Transverse colon (tissue), 4 donors: Measurements from ENCODE around the gene NAGS. TPM values are rescaled to one million over a fixed set of nuclear protein-coding genes. Genes with fewer than 3 reads are reported as not detected.

Experiments used
- DNase-seq: peaks from one replicate; pipeline ENCODE4 v3.0.0-alpha.2; 2019
- H3K27ac ChIP-seq, 4 donors: fragments of 200-600 bp; sonication (generic); 2 replicates each; pipeline ENCODE4 v1.5.1; 2016 to 2018; ENCODE audit warnings: inconsistent platforms in 4 of 4
- H3K27me3 ChIP-seq: fragments of 200-600 bp; sonication (generic); 2 replicates; pipeline ENCODE4 v1.5.1; 2017; ENCODE audit warnings: inconsistent platforms
- H3K36me3 ChIP-seq, 4 donors: fragments of 200-600 bp; sonication (generic); 2 replicates each; pipeline ENCODE4 v1.5.1; 2017 to 2019; ENCODE audit warnings: inconsistent platforms in 4 of 4
- H3K4me1 ChIP-seq, 4 donors: fragments of 200-600 bp; sonication (generic); 2 replicates each; pipeline ENCODE4 v1.5.1; 2017 to 2020; ENCODE audit warnings: inconsistent platforms in 4 of 4
- H3K4me3 ChIP-seq, 4 donors: fragments of 200-600 bp; sonication (generic); 1 replicate in 1 of 4; 2 replicates in 3 of 4; pipeline versions ENCODE4 v1.5.1 to v1.6.1; 2017 to 2019; ENCODE audit warnings: inconsistent platforms in 4 of 4
- H3K9me3 ChIP-seq, 2 donors: fragments of 200-600 bp; sonication (generic); 2 replicates each; pipeline ENCODE4 v1.5.1; 2017 to 2019; ENCODE audit warnings: inconsistent platforms in 2 of 2
- EP300 ChIP-seq: sonication (generic); formaldehyde crosslinking; IDR thresholded peaks from one replicate; pipeline ENCODE4 v1.6.1; 2017; ENCODE audit warnings: antibody characterized with exemption, low read depth
- POLR2A ChIP-seq: fragments of 450-650 bp; IDR thresholded peaks from one replicate; pipeline ENCODE4 v1.6.1; 2016; ENCODE audit warnings: antibody characterized with exemption, mild to moderate bottlenecking, moderate library complexity
- POLR2AphosphoS5 ChIP-seq, 3 donors: sonication (generic); formaldehyde crosslinking; IDR thresholded peaks; one replicate each; pipeline ENCODE4 v1.6.1; 2016; ENCODE audit warnings: antibody characterized with exemption in 3 of 3
- WGBS, 2 donors: methylation state at CpG; one replicate each; pipeline ENCODE4 v1.1.5; 2018; ENCODE audit warnings: low coverage in 1 of 2; 5-methylcytosine and 5-hydroxymethylcytosine counted together
- in situ Hi-C, 4 donors: fragments of 200-750 bp; cut with MboI; loops; one replicate each; pipeline versions ENCODE4 v1.15.0 to v1.15.1; 2017; ENCODE audit warnings: low sequenced_read_pairs in 3 of 4, low pct_ligation_motif_present in 1 of 4, low pct_unique_long_range_greater_than_20kb in 1 of 4
- intact Hi-C: fragments of 100-400 bp; cut with DNase I; formaldehyde crosslinking; loops from one replicate; pipeline ENCODE4 v1.15.1; 2023; ENCODE audit warnings: low total_unique reads
- total RNA-seq, 4 donors: library from RNA; depleted of rRNA; stranded (reverse); fragments of >200 nt; gene quantifications; one replicate each; pipeline ENCODE4 v1.1.0, GENCODE V29; 2016
- TF ChIP-seq, protein P1 (sequence below), 5 experiments: fragments of 200-600 bp in 3 of 5; fragments of 450-650 bp in 2 of 5; sonication (generic) in 3 of 5; IDR thresholded peaks; 1 replicate in 2 of 5; 2 replicates in 3 of 5; pipeline ENCODE4 v1.5.1; 2016 to 2017; ENCODE audit warnings: antibody characterized with exemption in 5 of 5, inconsistent platforms in 3 of 5, mild to moderate bottlenecking in 2 of 5, moderate library complexity in 1 of 5

NAGS gene
- total RNA-seq, 4 donors from 2014 or later: 3.0 to 46.3 (median 17.7) TPM

DNA sequence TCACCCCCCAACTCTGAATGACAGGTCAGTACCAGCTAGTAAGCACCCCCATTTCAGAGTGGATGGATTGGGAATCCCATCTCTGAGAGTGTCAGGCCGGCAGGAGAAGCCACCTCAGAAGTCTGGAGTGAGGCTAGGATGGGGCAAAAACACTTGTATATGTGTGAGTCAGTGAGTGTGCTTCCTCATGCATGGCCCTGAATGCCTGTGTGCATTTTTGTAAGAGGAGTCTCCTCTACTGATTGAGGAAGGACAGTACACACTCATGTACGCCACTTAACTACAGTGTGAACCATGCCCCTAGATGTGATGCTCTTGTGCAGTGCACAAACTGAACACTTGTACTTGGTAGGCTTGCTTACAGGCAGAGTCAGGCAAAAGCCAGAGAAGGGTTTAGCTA, 22.3 kb upstream of the NAGS start:
- no peak for DNase-seq
- Histone ChIP-seq H3K27ac (no peak overlapping the region), H3K36me3 (no peaks in the 10 kb centered on the region), H3K4me3 (no peak overlapping the region), H3K27me3 (peaks cover 95% of the 10 kb centered on the region), H3K9me3 (no peaks in the 10 kb centered on the region), H3K4me1 (peaks cover 9 to 12% (median 11%) of the 10 kb centered on the region in 4 donors)
- in situ Hi-C loops: loop anchor here in 1 of 4 donors (25.0 kb wide), 1 partner anchor 95 kb away; no protein-coding TSS in a partner anchor
- no peak for TF ChIP-seq POLR2A
- TF ChIP-seq, protein P1, sequence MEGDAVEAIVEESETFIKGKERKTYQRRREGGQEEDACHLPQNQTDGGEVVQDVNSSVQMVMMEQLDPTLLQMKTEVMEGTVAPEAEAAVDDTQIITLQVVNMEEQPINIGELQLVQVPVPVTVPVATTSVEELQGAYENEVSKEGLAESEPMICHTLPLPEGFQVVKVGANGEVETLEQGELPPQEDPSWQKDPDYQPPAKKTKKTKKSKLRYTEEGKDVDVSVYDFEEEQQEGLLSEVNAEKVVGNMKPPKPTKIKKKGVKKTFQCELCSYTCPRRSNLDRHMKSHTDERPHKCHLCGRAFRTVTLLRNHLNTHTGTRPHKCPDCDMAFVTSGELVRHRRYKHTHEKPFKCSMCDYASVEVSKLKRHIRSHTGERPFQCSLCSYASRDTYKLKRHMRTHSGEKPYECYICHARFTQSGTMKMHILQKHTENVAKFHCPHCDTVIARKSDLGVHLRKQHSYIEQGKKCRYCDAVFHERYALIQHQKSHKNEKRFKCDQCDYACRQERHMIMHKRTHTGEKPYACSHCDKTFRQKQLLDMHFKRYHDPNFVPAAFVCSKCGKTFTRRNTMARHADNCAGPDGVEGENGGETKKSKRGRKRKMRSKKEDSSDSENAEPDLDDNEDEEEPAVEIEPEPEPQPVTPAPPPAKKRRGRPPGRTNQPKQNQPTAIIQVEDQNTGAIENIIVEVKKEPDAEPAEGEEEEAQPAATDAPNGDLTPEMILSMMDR (IDR thresholded peaks at IDR 0.05): no peak
- no peak for TF ChIP-seq POLR2AphosphoS5 (IDR thresholded peaks at IDR 0.05)
- TF ChIP-seq EP300: no peak
- intact Hi-C loops: no loop called here
- 70% methylated on average over 2 of the region's 2 CpGs; no CpG with 5 or more reads in 1 of the 2 donors for WGBS, 2 donors

DNA sequence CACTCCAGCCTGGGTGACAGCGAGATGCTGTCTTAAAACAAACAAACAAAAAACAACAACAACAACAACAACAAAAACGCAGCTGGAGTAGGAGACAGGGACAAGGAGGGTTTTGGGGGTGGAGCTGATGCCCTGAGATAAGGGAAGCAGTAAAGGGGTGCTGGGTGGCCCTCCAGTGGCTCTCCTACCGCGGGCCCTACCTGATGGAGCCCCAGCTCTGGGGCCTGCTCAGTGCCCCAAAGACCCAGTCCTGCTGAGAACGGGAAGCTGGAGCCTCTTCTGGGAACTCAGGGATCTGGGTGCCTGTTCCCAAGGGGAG, 21.3 kb upstream of the NAGS start:
- peaks cover 9 to 12% (median 11%) of the 10 kb centered on the region in 4 donors for H3K4me1 ChIP-seq
- peak overlapping the region in 1 of 4 donors; percentile 46 for H3K4me3 ChIP-seq
- H3K36me3 ChIP-seq: no peaks in the 10 kb centered on the region
- TF ChIP-seq POLR2AphosphoS5 (IDR thresholded peaks at IDR 0.05) (no peak), POLR2A (no peak), EP300 (no peak)
- TF ChIP-seq, protein P1 (IDR thresholded peaks at IDR 0.05): no peak
- peaks cover 95% of the 10 kb centered on the region for H3K27me3 ChIP-seq
- no peaks in the 10 kb centered on the region for H3K9me3 ChIP-seq
- no peak for DNase-seq
- intact Hi-C loops (no loop called here), in situ Hi-C loops (loop anchor here in 1 of 4 donors (25.0 kb wide), 1 partner anchor 96 kb away; no protein-coding TSS in a partner anchor)
- H3K27ac ChIP-seq: no peak overlapping the region
- 15 to 40% methylated on average over 1 to 5 of the region's 5 CpGs for WGBS, 2 donors

DNA sequence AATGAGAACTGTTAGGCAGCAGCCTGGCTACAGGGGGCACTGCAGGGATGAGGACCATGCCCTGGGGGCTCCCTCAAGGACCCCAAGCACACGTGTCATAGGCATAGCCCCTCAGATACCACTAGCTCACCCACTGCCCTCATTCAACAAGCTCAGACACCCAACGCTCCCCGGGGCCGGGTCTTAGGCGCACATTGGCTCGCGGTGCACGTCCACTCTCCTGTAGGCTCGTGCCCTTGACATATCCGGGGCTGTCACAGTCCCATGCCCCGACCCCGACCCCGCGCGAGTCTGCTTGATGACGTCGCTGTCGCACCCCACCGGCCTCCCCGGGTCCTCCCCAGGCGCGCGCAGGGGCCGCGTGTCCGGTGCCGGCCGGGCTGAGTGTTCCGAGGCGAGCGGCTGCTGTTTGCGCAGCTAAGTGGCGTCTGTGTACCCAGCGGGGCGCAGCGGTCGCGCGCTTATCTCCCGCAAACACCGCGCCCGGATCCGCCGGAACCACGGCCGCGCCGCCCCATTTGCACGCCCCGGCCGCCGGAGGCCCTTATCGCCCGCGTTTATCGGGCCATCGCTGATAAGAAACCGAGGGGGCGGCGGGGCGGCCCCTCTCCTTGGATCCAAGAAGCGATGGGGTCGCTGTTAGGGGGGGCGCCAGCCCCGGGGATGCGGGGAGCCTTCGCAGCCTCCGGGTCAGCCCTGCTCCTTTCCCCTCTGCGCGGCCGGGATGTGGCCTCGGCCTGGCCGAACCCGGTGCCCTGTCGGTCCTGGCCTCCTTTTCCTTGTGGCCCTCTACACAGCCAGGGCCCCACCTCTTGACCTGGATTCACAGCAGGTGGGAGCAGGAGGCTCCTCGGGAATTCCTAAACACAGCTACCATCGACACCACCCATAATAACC, 20.7 kb upstream of the NAGS start:
- DNase-seq: peak; percentile 34
- in situ Hi-C loops (loop anchor here in 1 of 4 donors (25.0 kb wide), 1 partner anchor 96 kb away; no protein-coding TSS in a partner anchor), intact Hi-C loops (no loop called here)
- WGBS, 2 donors: 5% methylated on average over 67 of the region's 78 CpGs; no CpG with 5 or more reads in 1 of the 2 donors
- TF ChIP-seq EP300 (no peak), POLR2A (no peak), POLR2AphosphoS5 (IDR thresholded peaks at IDR 0.05) (no peak)
- TF ChIP-seq, protein P1 (IDR thresholded peaks at IDR 0.05): no peak
- Histone ChIP-seq H3K36me3 (no peaks in the 10 kb centered on the region), H3K27me3 (peaks cover 98% of the 10 kb centered on the region), H3K9me3 (no peaks in the 10 kb centered on the region), H3K4me1 (peaks cover 9 to 12% (median 11%) of the 10 kb centered on the region in 4 donors), H3K4me3 (peak overlapping the region; percentile 14 to 46 (median 24)), H3K27ac (no peak overlapping the region)

DNA sequence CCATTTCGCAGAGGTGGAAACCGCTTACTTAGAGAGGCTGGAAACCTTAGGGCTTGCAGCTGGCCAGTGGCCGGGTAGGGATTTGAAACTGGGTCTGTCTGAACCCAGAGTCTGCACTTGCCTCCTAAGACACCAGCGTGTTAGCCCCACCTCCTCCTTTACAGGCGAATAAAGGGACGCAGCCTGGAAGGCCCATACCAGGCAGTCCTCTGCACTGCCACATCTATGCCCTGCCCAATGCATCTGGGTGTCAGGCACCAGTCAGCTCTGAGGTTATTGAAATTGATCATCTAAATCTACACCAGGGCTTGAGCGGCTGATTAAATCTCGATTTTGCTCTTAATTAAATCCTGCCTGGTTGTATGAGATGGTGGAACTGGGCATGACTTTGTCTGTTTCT, 19.9 kb upstream of the NAGS start:
- no peak for TF ChIP-seq EP300
- no peak for TF ChIP-seq POLR2A
- no peak for TF ChIP-seq POLR2AphosphoS5 (IDR thresholded peaks at IDR 0.05)
- TF ChIP-seq, protein P1 (IDR thresholded peaks at IDR 0.05): no peak
- Histone ChIP-seq H3K27ac (no peak overlapping the region), H3K27me3 (peaks cover 93% of the 10 kb centered on the region), H3K9me3 (no peaks in the 10 kb centered on the region), H3K4me1 (peaks cover 9 to 12% (median 11%) of the 10 kb centered on the region in 4 donors), H3K36me3 (no peaks in the 10 kb centered on the region), H3K4me3 (no peak overlapping the region)
- DNase-seq: no peak
- in situ Hi-C loops: loop anchor here in 1 of 4 donors (25.0 kb wide), 1 partner anchor 97 kb away; no protein-coding TSS in a partner anchor
- whole genome bisulfite sequencing, 2 donors: 72 to 100% methylated on average over 1 to 8 of the region's 8 CpGs
- intact Hi-C loops: no loop called here
